ENCODE results near the gene WDR90.

The WDR90 gene

DNA sequence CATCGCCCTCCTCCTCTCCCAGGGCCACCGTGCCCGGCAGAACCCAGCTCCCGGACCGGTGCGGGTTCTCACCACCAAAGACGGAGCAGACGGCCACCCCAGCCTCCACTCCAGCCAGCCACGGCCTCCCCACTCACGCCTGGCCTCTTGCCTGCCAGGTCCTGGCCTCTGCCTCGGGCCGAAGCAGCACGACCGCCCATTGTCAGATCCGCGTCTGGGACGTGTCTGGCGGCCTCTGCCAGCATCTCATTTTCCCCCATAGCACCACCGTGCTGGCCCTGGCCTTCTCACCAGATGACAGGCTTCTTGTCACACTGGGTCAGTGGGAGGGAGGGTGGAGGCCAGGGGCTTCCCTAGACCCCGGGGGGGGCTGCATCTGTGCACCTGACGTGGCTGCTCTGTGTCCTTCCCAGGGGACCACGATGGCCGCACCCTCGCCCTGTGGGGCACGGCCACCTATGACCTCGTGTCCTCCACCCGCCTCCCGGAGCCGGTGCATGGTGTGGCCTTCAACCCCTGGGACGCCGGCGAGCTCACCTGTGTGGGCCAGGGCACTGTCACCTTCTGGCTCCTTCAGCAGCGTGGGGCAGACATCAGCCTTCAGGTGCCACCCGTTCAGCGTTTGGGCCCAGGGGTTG is 12.1 kb downstream of the WDR90 start:
- no peak for DNase-seq

DNA sequence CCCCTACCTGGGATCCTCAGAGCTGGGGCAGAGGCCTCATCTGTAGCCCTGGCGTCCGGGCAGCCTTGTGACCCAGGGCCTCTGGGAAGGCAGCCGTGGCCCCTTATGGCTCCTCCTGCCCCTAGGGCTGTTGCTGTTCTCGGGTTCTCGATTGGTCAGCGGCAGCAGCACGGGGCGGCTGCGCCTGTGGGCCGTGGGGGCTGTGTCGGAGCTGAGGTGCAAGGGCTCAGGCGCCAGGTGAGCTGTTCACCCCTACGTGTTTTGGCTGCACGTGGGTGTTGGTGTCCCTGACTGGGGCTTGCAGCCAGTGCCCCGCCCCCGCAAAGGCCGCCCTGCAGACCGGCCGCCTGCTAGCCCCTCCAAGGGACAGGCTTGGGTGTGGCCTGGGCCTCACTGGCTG is 12.9 kb downstream of the WDR90 start:
- no peak for DNase-seq

DNA sequence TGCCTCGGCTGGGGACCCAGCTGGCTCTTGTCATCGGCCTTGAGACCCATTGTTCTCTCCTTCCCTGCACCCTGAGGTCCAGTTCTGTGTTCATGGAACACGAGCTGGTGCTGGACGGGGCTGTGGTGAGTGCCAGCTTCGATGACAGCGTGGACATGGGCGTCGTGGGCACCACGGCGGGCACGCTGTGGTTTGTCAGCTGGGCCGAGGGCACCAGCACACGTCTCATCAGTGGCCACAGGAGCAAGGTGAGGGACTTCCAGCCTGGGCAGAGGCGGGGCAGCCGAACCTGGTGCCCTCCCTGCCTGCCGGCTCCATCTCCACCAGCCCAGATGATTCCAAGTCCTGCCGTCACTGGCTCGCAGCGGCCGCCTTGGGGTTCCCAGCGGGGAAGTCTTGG is 13.4 kb downstream of the WDR90 start:
- no peak for DNase-seq

- no peak for DNase-seq
Observed at GRCh38 chr16:666572-666971, 17.4 kb downstream of the WDR90 start.

DNA sequence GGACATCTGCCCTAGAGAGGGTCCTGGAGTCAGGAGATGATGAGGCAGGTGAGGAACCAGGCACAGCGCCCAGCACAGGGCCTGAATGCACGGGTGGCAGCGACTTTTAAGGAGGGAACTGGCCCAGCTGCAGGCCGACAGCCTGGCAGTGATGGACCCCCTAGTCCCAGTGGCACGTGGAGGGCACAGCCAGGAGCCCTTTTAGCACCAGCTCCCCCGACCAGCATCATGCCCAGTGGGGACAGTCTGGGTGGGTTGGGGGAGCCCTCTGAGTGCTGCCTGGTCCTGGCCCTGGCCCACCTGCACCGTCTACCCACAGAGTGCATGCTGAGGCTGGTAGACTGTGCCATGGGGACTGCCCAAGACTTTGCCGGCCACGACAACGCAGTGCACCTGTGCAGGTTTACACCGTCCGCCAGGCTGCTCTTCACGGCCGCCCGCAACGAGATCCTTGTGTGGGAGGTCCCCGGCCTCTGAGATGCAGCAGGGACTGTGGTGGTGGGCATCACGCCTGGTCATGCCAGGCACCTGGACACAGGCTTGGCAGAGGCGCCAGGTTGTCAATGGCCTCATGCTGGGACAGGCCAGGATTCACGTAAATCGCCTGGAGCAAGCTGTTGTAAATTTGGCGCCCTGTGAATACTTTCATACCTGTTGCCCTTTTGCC is 18.1 kb downstream of the WDR90 start:
- no peak for DNase-seq

- DNase-seq: peak; percentile 94 to 96
Observed at GRCh38 chr16:667780-668518, 18.8 kb downstream of the WDR90 start, which contains the start of gene RHOT2. Gene RHOT2, plus strand, starts transcription at chr16:668132. Its CDS starts 68 bp downstream, at chr16:668200.

GRCh38 chr16:668519-669171 is 19.5 kb downstream of the WDR90 start:
- no peak for DNase-seq

- DNase-seq: no peak
Observed at GRCh38 chr16:669666-670065, 20.5 kb downstream of the WDR90 start.

- DNase-seq: no peak
Observed at GRCh38 chr16:670485-671352, 21.6 kb downstream of the WDR90 start.

DNA sequence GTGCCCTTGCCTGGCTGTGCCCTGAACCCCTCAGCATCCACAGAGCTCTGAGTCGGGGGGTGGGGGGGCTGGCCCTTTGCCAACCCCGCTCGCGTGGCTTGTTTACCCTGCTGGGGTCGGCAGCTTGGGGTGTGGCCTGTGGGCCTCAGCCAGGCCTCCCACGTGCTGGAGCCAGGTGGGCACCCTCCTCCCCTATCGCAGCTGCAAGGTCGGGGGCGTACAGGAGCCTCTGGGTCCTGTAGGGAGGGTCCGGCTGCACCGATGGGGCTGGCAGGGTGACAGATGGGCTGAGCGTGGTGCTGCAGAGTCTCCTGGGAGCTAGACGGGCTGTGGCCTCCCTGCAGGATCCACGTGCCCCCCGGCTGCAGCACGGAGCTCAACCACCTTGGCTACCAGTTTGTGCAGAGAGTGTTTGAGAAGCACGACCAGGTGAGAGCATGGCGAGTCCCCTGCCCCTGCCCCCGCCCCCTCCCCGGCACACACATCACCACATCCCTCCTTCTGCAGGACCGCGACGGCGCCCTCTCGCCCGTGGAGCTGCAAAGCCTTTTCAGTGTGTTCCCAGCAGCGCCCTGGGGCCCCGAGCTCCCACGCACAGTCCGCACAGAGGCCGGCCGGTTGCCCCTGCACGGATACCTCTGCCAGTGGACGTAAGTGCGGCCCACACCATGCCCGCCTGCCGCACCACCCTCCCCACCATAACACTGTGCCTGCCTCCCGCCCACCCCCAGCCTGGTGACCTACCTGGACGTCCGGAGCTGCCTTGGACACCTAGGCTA is 22.4 kb downstream of the WDR90 start:
- no peak for DNase-seq

DNA sequence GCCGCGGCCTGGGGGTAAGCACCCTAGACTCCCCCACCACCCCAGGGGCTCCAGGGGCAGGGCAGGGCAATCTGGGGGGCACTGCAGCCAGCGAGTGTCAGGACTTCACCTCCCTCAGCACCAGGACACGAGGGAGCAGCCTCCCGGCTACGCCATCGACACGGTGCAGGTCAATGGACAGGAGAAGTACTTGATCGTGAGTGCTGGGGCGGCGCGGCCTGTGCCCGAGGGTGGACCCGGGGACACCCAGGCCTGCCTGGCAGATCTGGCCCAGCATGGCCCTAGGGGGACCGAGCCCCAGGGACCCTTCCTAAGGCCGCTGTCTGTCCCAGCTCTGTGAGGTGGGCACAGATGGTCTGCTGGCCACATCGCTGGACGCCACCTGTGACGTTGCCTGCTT is 23.2 kb downstream of the WDR90 start:
- DNase-seq: no peak

- DNase-seq: no peak
Observed at GRCh38 chr16:672851-673250, 23.7 kb downstream of the WDR90 start.

- DNase-seq: no peak
Observed at GRCh38 chr16:673399-673991, 24.3 kb downstream of the WDR90 start.

GRCh38 chr16:674214-674881 is 25.2 kb downstream of the WDR90 start:
- DNase-seq: no peak

GRCh38 chr16:674968-675883 is 26.1 kb downstream of the WDR90 start, which contains the start of gene RHBDL1:
Gene RHBDL1, plus strand, starts transcription at chr16:675671. Its CDS starts 120 bp downstream, at chr16:675791.
- peak; percentile 15 to 58 for DNase-seq

DNA sequence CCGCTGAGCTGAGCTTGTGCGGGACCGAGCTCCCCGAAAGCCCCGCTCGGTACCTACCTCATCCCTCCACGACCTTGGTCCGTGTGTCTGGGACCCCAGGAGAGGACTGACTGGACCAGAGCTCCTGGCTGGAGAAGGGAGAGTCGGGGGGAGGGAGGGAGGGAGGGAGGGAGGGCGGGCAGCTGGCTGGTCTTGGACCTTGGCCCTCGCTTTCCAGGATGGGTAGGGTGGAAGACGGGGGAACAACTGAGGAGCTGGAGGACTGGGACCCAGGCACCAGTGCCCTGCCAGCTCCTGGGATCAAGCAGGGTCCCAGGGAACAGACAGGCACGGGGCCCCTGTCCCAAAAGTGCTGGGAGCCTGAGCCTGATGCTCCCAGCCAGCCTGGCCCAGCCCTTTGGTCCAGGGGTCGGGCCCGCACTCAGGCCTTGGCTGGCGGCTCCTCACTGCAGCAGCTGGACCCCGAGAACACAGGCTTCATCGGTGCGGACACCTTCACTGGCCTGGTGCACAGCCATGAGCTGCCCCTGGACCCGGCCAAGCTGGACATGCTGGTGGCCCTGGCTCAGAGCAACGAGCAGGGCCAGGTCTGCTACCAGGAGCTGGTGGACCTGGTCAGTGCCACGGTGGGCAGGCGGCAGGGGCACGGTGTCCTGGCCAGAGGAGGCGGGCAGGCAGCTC is 26.9 kb downstream of the WDR90 start:
- no peak for DNase-seq

- DNase-seq: no peak
Observed at GRCh38 chr16:676565-676902, 27.4 kb downstream of the WDR90 start.

GRCh38 chr16:676913-677312 is 27.7 kb downstream of the WDR90 start:
- no peak for DNase-seq

All from inflammatory macrophage (primary cell).